CD4-positive, alpha-beta memory T cell (primary cell): Measurements from ENCODE around the gene BCR. TPM values are rescaled to one million over a fixed set of nuclear protein-coding genes. Genes with fewer than 3 reads are reported as not detected.
A peak's percentile ranks its signal among the peaks of the same experiment; 100 is the strongest.

ENCODE experiments used
- CTCF ChIA-PET: fragments of 350-600 bp; sonication (Branson Sonifier 250); formaldehyde crosslinking; loops from one replicate; lab custom pipeline; 2021; ENCODE audit warnings: inconsistent platforms; ENCODE audit not compliant: partially characterized antibody; lab: Charles Lee
- POLR2A ChIA-PET: fragments of 350-600 bp; sonication (Branson Sonifier 250); formaldehyde crosslinking; loops from one replicate; lab custom pipeline; 2021; ENCODE audit not compliant: partially characterized antibody; lab: Charles Lee
- DNase-seq, 5 donors: peaks; one replicate each; pipeline versions ENCODE4 v3.0.0 to v3.0.0-alpha.2; 2020 to 2022; ENCODE audit warnings: mixed read lengths in 1 of 5
- H3K27ac ChIP-seq: one replicate; pipeline ENCODE4 v1.7.0; 2013; ENCODE audit warnings: low read depth, low read length
- H3K27me3 ChIP-seq: 2 replicates; pipeline ENCODE4 v1.7.0; 2013; ENCODE audit warnings: mild to moderate bottlenecking, low read length, moderate library complexity; ENCODE audit not compliant: insufficient read depth
- H3K36me3 ChIP-seq: 2 replicates; pipeline ENCODE4 v1.7.0; 2013; ENCODE audit warnings: mild to moderate bottlenecking, low read length, moderate library complexity; ENCODE audit not compliant: insufficient read depth
- H3K4me1 ChIP-seq: 2 replicates; pipeline ENCODE4 v1.7.0; 2013; ENCODE audit warnings: mild to moderate bottlenecking, low read length, moderate library complexity; ENCODE audit not compliant: insufficient read depth
- H3K4me3 ChIP-seq, 2 donors: one replicate each; pipeline ENCODE4 v1.7.0; 2013; ENCODE audit warnings: low read length in 2 of 2, mild to moderate bottlenecking in 1 of 2
- H3K9me3 ChIP-seq, 2 donors: one replicate each; pipeline ENCODE4 v1.7.0; 2013; ENCODE audit warnings: low read length in 2 of 2, control low read depth in 1 of 2; ENCODE audit not compliant: control insufficient read depth in 1 of 2
- H3K27ac Mint-ChIP-seq, 7 donors: one replicate each; pipeline ENCODE4 v1.8.0; 2020 to 2021; ENCODE audit warnings: mixed read lengths in 7 of 7, mild to moderate bottlenecking in 6 of 7, inconsistent platforms in 3 of 7, moderate library complexity in 3 of 7
- H3K27me3 Mint-ChIP-seq, 2 donors: one replicate each; pipeline ENCODE4 v1.8.0; 2020 to 2021; ENCODE audit warnings: mixed read lengths in 2 of 2
- H3K36me3 Mint-ChIP-seq, 2 donors: one replicate each; pipeline ENCODE4 v1.8.0; 2020 to 2021; ENCODE audit warnings: mixed read lengths in 2 of 2, inconsistent platforms in 1 of 2, mild to moderate bottlenecking in 1 of 2
- H3K4me1 Mint-ChIP-seq, 4 donors: one replicate each; pipeline ENCODE4 v1.8.0; 2020 to 2021; ENCODE audit warnings: mixed read lengths in 4 of 4, mild to moderate bottlenecking in 1 of 4
- H3K4me3 Mint-ChIP-seq, 8 donors: one replicate each; pipeline ENCODE4 v1.8.0; 2020 to 2021; ENCODE audit warnings: mixed read lengths in 8 of 8, mild to moderate bottlenecking in 7 of 8, moderate library complexity in 6 of 8, inconsistent platforms in 3 of 8
- H3K9me3 Mint-ChIP-seq, 8 donors: one replicate each; pipeline ENCODE4 v1.8.0; 2020 to 2021; ENCODE audit warnings: mixed read lengths in 8 of 8, mild to moderate bottlenecking in 5 of 8, inconsistent platforms in 3 of 8, moderate library complexity in 1 of 8
- intact Hi-C: fragments of 100-400 bp; cut with micrococcal nuclease; formaldehyde crosslinking; loops from one replicate; pipeline ENCODE4 v1.15.1; 2023
- polyA plus RNA-seq, 2 donors: library from polyadenylated mRNA; unstranded; fragments of 300-500 nt; fragmentation: Illumina TruSeq; gene quantifications; one replicate each; pipeline ENCODE4 v1.2.3, GENCODE V29; 2021
- total RNA-seq, 2 experiments: library from RNA; stranded (reverse); gene quantifications; one replicate each; pipeline ENCODE4 v1.2.3, GENCODE V29; 2021

BCR gene
- total and polyA plus RNA-seq, 4 experiments from 2014 or later = 3.3 to 75.6 (median 51.2) TPM

GRCh38 chr22:23270798-23271596, 90.7 kb downstream of the BCR start:
- DNase-seq = no peak
- Mint-ChIP-seq H3K4me3 (no peak overlapping the region), H3K27me3 (no peaks in the 10 kb centered on the region), H3K36me3 (peaks cover 21 to 50% of the 10 kb centered on the region in 2 donors), H3K27ac (peak overlapping the region in 2 of 7 donors; percentile 16 to 37), H3K9me3 (peaks cover 0 to 2% (median 0%) of the 10 kb centered on the region in 8 donors), H3K4me1 (no peaks in the 10 kb centered on the region)
- ChIA-PET POLR2A (no interaction called here), CTCF (interaction anchor here (1.8 kb wide), 1 partner anchor 11 kb away, joined by 8 read pairs; no protein-coding TSS in a partner anchor)
- Histone ChIP-seq H3K4me1 (no peaks in the 10 kb centered on the region), H3K27me3 (no peaks in the 10 kb centered on the region), H3K27ac (no peak overlapping the region), H3K4me3 (no peak overlapping the region), H3K9me3 (no peaks in the 10 kb centered on the region), H3K36me3 (peaks cover 41% of the 10 kb centered on the region)
- intact Hi-C loops = no loop called here

GRCh38 chr22:23271597-23271908, 91.2 kb downstream of the BCR start:
- intact Hi-C loops = no loop called here
- POLR2A ChIA-PET = no interaction called here
- H3K4me3 ChIP-seq = no peak overlapping the region

DNA sequence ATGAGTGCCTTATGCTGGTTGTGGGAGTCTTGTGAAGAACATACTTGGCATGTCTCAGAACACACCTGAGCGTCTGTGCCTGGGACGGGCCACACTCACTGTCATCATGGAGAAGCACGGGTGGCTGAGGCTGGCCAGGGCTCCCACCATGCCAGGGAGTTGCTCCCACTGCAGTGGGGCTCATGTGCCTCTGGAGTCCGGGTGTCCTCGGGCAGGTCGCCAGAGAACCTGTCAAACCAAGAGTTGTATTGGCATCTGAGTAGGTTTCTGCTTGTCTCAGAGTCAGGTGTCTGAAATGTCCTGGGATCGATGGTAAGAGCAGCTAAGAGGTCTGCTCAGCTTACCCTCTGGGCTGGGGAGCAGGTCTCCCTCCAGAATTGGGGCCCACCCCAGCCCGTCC, 92.1 kb downstream of the BCR start:
- Mint-ChIP-seq H3K9me3 (peaks cover 0 to 2% (median 0%) of the 10 kb centered on the region in 8 donors), H3K27ac (peak overlapping the region in 1 of 7 donors; percentile 31), H3K4me1 (no peaks in the 10 kb centered on the region), H3K36me3 (peaks cover 17 to 54% of the 10 kb centered on the region in 2 donors), H3K4me3 (no peak overlapping the region), H3K27me3 (no peaks in the 10 kb centered on the region)
- H3K4me1 ChIP-seq = no peaks in the 10 kb centered on the region
- CTCF ChIA-PET = interaction anchor here (0.6 to 1.8 kb wide), 3 partner anchors 10 to 98 kb away, joined by 3 to 8 read pairs (median 3); no protein-coding TSS in a partner anchor
- POLR2A ChIA-PET = no interaction called here
- no peak overlapping the region for H3K4me3 ChIP-seq
- DNase-seq = no peak
- intact Hi-C loops = no loop called here
- peaks cover 46% of the 10 kb centered on the region for H3K36me3 ChIP-seq
- no peaks in the 10 kb centered on the region for H3K27me3 ChIP-seq
- no peak overlapping the region for H3K27ac ChIP-seq
- H3K9me3 ChIP-seq = no peaks in the 10 kb centered on the region

More at GRCh38 chr22:23271597-23271908, 91.2 kb downstream of the BCR start:
- Histone ChIP-seq H3K4me1 (no peaks in the 10 kb centered on the region), H3K9me3 (no peaks in the 10 kb centered on the region), H3K36me3 (peaks cover 43% of the 10 kb centered on the region), H3K27ac (no peak overlapping the region), H3K27me3 (no peaks in the 10 kb centered on the region)
- no peak for DNase-seq
- H3K27me3 Mint-ChIP-seq = no peaks in the 10 kb centered on the region
- H3K4me1 Mint-ChIP-seq = no peaks in the 10 kb centered on the region
- CTCF ChIA-PET = interaction anchor here (0.6 to 1.8 kb wide), 3 partner anchors 10 to 97 kb away, joined by 3 to 8 read pairs (median 3); no protein-coding TSS in a partner anchor
- peak overlapping the region in 1 of 7 donors; percentile 6 for H3K27ac Mint-ChIP-seq
- H3K9me3 Mint-ChIP-seq = peaks cover 0 to 2% (median 0%) of the 10 kb centered on the region in 8 donors
- peaks cover 20 to 53% of the 10 kb centered on the region in 2 donors for H3K36me3 Mint-ChIP-seq
- H3K4me3 Mint-ChIP-seq = no peak overlapping the region

DNA sequence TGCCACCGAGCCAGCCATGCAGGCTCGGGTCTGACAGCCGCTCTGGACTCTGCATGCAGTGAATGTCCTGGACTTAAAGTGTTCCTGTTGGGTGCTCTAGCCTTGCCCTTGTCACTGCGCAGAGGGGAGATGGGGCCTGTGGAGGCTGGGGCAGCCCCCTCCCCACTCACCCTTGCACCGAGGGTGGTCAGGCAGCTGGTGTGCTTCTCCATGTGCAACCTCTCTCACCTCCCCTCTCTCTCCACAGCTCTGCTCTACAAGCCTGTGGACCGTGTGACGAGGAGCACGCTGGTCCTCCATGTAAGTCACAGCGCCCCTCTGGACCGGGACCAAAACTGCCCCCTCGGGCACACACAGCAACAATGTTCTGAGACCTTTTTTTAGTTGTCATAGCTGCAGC, 92.5 kb downstream of the BCR start:
- H3K27ac Mint-ChIP-seq = no peak overlapping the region
- H3K27me3 ChIP-seq = no peaks in the 10 kb centered on the region
- H3K4me1 Mint-ChIP-seq = no peaks in the 10 kb centered on the region
- H3K27ac ChIP-seq = no peak overlapping the region
- no peaks in the 10 kb centered on the region for H3K9me3 ChIP-seq
- DNase-seq = no peak
- no peaks in the 10 kb centered on the region for H3K27me3 Mint-ChIP-seq
- intact Hi-C loops = no loop called here
- peaks cover 48% of the 10 kb centered on the region for H3K36me3 ChIP-seq
- no peak overlapping the region for H3K4me3 Mint-ChIP-seq
- H3K4me3 ChIP-seq = no peak overlapping the region
- peaks cover 0 to 2% (median 0%) of the 10 kb centered on the region in 8 donors for H3K9me3 Mint-ChIP-seq
- no peaks in the 10 kb centered on the region for H3K4me1 ChIP-seq
- POLR2A ChIA-PET = no interaction called here
- CTCF ChIA-PET = interaction anchor here (0.8 kb wide), 1 partner anchor 59 kb away, joined by 3 read pairs; no protein-coding TSS in a partner anchor
- H3K36me3 Mint-ChIP-seq = peaks cover 17 to 53% of the 10 kb centered on the region in 2 donors

DNA sequence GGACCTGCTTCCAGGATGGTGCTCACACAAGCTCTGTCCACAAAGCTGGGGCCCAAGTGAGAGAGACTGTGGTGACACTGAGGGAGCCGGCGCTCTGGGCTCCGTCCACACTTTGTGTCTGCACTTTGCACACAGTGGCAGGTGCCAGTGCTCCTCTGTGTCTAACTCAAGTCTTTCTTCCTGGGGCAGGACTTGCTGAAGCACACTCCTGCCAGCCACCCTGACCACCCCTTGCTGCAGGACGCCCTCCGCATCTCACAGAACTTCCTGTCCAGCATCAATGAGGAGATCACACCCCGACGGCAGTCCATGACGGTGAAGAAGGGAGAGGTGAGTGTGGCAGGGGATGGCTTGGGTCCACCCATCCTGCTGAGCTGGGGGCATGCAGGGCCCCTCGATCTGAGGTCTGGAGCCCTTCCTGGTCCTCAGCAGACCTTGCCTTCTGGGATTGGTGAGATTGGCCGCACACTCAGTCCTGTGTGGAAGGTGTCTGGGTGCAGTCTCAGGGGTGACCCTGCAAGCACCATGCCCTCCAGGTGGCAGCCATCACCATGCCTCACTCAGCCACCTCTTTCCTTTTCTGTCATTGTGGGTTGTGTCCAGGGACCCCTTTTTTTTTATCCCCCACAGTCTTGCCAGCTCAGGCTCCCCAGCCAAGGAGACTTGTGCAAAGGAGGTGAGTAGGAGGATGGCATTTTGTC, 93.3 kb downstream of the BCR start:
- H3K27ac Mint-ChIP-seq = peak overlapping the region in 3 of 7 donors; percentile 11 to 69 (median 44)
- POLR2A ChIA-PET = no interaction called here
- intact Hi-C loops = no loop called here
- Histone ChIP-seq H3K27me3 (no peaks in the 10 kb centered on the region), H3K4me3 (no peak overlapping the region), H3K36me3 (peaks cover 51% of the 10 kb centered on the region), H3K9me3 (no peaks in the 10 kb centered on the region), H3K4me1 (no peaks in the 10 kb centered on the region), H3K27ac (no peak overlapping the region)
- CTCF ChIA-PET = interaction anchor here (0.8 kb wide), 1 partner anchor 60 kb away, joined by 3 read pairs; no protein-coding TSS in a partner anchor
- H3K27me3 Mint-ChIP-seq = no peaks in the 10 kb centered on the region
- H3K4me3 Mint-ChIP-seq = no peak overlapping the region
- H3K4me1 Mint-ChIP-seq = peaks cover 0 to 6% (median 0%) of the 10 kb centered on the region in 4 donors
- peaks cover 0 to 2% (median 0%) of the 10 kb centered on the region in 8 donors for H3K9me3 Mint-ChIP-seq
- no peak for DNase-seq
- peaks cover 17 to 53% of the 10 kb centered on the region in 2 donors for H3K36me3 Mint-ChIP-seq

DNA sequence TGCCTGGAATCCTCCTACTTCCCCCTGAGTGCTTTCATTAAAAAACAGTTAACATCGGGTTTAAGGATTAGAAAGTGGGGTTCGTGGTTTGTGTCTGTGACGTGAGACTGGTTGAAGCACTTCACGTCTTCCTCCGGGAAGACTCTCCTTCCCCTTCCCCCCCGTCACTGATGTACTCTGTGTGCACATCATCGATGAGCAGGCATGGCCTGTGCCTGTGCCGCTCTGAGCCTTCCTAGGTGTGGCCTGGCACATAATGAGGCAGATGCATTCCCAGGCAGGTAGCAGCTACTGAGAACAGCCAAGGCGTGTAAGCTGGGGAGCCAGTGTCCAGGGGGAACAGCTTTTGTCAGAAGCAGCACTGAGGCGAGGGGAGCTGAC, 93.8 kb downstream of the BCR start:
- peaks cover 17 to 54% of the 10 kb centered on the region in 2 donors for H3K36me3 Mint-ChIP-seq
- H3K4me3 Mint-ChIP-seq = no peak overlapping the region
- peaks cover 49% of the 10 kb centered on the region for H3K36me3 ChIP-seq

More for the DNA sequence above, 93.8 kb downstream of the BCR start:
- H3K4me1 Mint-ChIP-seq = peaks cover 3 to 10% (median 4%) of the 10 kb centered on the region in 4 donors
- DNase-seq = no peak
- Histone ChIP-seq H3K9me3 (no peaks in the 10 kb centered on the region), H3K27me3 (no peaks in the 10 kb centered on the region), H3K4me3 (no peak overlapping the region), H3K27ac (no peak overlapping the region), H3K4me1 (no peaks in the 10 kb centered on the region)
- no peaks in the 10 kb centered on the region for H3K27me3 Mint-ChIP-seq
- H3K27ac Mint-ChIP-seq = peak overlapping the region in 4 of 7 donors; percentile 11 to 69 (median 46)
- H3K9me3 Mint-ChIP-seq = peaks cover 0 to 2% (median 0%) of the 10 kb centered on the region in 8 donors
- CTCF ChIA-PET = no interaction called here
- POLR2A ChIA-PET = no interaction called here
- intact Hi-C loops = no loop called here
